HG03139 (cell line): ENCODE data around the gene UBE2D2.
"Not testable (repeated sequence)": the region's sequence is repeated elsewhere in the genome, so short reads cannot be mapped to it uniquely, and the experiment has no call there.

Experiments
- ATAC-seq: cut with Tn5 transposase; IDR thresholded peaks from one replicate; pipeline ENCODE4 v1.9.1; 2021; ENCODE audit not compliant: unreplicated experiment

The UBE2D2 gene

DNA sequence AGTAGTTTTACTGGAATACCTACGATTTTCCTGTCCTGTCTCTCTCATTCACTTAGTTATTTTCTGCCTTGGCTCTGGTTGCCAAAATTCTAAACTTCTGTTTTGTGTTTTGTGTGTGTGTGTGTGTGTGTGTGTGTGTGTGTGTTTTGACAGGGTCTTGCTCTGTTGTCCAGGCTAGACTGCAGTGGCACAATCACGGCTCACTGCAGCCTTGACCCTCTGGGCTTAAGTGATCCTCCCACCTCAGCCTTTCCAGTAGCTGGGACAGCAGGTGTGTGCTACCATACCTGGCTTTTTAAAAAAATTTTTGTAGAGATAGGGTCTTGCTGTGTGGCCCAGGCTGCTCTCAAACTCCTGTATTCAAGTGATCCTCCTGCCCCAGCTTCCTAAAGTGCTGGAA is 17.2 kb downstream of the UBE2D2 start:
- no peak for ATAC-seq

DNA sequence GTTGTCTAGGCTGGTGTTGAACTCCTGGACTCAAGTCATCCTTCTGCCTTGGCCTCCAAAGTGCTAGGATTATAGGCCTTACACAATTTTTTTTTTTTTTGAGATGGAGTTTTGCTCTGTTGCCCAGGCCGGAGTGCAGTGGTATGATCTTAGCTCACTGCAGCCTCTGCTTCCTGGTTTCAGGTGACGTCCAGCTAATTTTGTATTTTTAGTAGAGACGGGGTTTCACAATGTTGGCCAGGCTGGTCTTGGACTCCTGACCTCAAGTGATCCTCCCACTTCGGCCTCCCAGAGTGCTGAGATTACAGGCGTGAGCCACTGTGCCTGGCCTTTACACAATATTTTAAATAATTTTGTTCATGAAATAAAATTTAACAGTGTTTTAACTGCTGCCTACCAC is 21.0 kb downstream of the UBE2D2 start:
- ATAC-seq, result not testable (repeated sequence)

DNA sequence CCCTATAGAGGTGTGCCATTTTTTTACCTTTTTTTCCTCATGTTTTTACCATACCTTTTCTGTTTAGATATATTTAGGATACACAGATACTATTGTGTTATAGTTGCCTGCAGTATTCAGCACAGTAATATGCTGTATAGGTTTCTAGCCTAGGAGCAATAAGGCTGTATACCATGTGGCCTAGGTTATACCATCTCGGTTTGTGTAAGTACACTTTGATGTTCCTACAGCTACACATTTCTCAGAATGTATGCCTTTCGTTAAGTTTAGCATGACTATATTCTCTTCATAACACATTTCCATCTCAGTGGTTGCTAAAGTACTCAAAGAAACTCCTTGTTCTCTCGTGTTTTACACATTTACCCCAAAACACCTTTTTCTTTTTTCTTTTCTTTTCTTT is 23.0 kb downstream of the UBE2D2 start:
- no peak for ATAC-seq

DNA sequence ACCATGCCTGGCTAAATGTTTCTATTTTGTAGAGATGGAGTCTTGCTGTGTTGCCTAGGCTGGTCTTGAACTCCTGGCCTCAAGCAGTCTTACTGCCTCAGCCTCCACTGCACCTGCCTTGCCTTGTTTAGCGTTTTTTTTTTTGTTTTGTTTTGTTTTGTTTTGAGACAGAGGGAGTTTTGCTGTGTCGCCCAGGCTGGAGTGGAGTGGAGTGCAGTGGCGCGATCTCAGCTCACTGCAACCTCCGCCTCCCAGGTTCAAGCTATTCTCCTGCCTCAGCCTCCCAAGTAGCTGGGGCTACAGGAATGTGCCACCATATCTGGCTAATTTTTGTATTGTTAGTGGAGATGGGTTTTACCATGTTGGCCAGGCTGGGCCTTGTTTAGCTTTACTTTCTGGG is 27.0 kb downstream of the UBE2D2 start:
- not testable (repeated sequence) for ATAC-seq

DNA sequence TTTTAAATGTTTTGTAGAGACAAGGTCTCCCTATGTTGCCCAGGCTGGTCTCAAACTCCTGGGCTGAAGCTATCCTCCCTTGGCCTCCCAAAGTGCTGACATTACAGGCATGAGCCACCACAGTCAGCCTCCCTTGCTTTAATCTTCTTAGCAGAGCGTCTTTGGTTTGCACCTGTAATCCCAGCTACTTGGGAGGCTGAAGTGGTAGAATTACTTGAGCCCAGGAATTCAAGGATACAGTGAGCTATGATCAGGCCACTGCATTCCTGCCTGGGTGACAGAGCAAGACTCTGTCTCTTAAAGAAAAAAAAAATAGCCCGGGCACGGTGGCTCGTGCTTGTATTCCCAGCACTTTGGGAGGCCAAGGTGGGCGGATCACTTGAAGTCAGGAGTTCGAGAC is 27.8 kb downstream of the UBE2D2 start:
- no peak for ATAC-seq

DNA sequence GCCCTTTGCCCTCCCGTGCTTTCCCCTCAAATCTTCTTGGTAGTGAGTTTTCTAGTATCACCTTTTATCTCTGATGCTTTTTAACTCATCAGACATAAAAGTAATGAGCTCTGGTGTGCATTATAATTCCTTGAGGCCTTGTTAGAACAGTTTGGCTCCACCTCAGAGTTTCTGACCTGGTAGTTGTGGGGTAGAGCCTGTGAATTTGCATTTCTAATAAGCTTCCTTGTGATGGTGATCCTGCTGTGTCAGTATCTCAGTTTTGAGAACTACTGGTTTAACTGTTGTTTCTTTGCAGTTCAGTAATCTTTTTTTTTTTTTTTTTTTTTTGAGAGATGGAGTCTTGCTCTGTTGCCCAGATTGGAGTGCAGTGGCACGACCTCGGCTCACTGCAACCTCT is 31.1 kb downstream of the UBE2D2 start:
- ATAC-seq, result no peak

DNA sequence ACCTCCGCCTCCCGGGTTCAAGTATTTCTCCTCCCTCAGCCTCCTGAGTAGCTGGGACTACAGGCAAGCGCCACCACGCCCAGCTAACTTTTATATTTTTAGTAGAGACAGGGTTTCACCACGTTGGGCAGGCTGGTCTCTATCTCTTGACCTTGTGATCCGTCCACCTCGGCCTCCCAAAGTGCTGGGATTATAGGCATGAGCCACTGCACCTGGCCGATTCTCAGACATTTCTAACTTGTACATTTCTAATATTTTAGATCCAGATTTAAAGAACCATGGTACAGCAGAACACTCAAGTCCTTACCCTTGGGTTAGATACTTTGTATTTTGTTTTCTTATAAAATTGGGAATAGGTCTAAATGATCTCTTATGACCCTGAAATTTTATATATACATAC is 31.9 kb downstream of the UBE2D2 start:
- ATAC-seq, result not testable (repeated sequence)

DNA sequence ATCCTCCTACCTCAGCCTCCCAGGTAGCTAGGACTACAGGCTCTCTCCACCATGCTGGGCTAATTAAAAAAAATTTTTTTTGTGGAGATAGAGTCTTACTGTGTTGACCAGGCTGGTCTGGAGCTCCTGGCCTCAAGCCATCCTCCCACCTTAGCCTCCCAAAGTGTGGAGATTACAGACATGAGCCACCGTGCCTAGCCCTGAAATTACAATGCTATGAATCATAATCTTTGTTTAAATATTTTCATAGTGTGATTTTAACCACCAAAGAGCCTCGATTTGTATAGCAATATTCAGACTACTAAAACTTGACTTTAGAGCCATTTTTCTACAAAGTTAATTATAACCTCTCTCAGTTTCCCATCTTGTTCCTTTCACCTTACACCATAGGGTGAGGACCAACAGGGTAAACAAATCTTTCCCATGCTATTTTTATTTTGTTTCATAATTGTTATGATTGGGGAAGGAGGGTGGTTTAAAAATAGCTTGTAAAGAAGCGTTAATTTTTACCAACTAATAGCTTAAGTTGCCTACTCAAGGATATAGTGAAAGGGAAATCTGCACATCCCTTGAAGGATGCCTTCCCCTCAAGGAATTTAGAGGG is 32.7 kb downstream of the UBE2D2 start:
- ATAC-seq, result no peak

DNA sequence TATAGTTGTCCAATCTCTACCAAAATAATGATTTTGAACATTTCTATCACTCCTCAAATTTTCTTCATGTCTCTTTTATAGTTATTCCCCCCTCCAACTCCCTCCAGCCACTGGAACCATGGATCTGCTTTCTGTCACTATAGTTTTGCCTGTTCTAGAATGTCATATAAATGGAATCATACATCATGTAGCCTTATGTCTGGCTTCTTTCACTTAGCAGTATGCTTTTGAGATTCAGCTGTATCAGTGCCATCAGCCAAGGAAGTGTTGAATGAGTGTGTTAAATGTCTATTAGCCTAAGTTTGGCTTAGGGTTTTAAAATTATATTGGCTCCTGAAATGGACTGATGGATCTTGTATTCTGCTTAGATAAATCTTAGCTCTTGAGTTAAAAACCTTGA is 36.0 kb downstream of the UBE2D2 start:
- no peak for ATAC-seq

DNA sequence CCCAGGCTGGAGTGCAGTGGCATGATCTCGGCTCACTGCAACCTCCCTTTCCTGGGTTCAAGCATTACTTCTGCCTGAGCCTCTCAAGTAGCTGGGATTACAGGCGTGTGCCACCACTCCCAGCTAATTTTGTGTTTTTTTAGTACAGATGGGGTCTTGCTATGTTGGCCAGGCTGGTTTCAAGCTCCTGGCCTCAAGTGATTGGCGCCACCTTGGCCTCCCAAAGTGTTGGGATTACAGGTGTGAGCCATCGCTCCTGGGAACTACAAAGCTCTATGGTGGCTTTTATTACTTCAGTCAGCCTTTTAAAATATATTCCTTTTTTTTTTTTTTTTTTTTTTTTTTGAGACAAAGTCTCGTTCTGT is 37.4 kb downstream of the UBE2D2 start:
- not testable (repeated sequence) for ATAC-seq

DNA sequence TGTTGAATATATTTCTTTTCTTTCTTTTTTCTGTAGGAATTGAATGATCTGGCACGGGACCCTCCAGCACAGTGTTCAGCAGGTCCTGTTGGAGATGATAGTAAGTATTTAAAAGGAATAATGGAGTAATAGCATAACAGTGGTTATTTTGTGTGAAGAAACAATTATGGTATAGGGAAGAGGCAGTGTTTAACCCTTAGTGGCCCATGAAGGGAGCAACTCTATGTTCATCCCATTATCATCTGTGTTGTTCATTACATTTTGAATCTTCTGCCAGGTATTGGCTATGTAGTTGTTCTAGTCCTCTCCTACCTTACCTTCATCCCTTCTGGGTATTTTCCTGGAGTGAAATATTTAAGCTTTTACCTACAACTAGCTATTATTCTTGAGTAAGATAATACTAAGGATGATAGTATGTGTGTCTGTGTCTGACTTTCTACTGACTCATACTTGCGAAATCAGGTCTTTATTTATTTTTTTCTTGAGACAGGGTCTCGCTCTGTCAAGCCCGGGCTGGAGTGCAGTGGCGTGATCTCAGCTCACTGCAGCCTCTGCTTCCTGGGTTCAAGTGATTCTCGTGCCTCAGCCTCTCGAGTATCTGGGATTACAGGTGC is 39.3 kb downstream of the UBE2D2 start:
- ATAC-seq, result no peak

DNA sequence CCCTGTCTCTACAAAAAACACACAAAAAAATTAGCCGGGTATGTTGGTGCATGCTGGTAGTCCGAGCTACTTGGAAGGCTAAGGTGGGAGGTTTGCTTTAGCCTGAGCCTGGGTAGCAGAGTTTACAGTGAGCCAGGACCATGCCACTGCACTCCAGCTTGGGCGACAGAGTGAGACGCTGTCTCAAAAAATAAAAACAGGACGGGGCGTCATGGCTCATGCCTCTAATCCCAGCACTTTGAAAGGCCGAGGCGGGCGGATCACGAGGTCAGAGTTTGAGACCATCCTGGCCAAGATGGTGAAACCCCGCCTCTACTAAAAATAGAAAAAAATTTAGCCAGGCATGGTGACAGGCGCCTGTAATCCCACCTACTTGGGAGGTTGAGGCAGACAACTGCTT is 40.3 kb downstream of the UBE2D2 start:
- no peak for ATAC-seq

DNA sequence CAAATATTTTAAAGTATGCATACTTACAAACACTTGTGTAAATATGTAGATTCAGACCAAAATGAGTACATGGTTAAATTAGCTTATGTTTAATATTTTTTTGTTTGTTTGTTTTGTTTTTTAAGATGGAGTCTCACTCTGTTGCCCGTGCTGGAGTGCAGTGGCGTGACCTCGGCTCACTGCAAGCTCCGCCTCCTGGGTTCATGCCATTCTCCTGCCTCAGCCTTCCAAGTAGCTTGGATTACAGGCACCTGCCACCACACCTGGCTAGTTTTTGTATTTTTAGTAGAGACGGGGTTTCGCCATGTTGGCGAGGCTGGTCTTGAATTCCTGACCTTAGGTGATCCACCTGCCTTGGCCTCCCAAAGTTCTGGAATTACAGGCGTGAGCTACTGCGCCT is 40.8 kb downstream of the UBE2D2 start:
- not testable (repeated sequence) for ATAC-seq

DNA sequence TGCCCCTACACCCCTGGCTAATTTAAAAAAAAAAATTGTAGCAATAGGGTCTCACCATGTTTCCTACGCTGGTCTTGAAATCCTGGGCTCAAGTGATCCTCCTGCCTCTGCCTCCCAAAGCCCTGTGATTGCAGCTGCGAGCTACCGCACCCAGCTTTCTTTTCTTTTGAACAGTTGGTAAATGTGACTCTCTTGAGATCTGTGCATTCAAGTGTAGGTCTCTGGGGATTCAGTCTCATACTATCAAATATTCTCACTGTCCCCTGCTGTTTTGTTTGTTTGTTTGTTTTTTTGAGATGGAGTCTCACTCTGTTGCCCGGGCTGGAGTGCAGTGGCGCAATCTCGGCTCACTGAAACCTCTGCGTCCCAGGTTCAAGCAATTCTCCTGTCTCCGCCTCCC is 44.7 kb downstream of the UBE2D2 start:
- no peak for ATAC-seq

DNA sequence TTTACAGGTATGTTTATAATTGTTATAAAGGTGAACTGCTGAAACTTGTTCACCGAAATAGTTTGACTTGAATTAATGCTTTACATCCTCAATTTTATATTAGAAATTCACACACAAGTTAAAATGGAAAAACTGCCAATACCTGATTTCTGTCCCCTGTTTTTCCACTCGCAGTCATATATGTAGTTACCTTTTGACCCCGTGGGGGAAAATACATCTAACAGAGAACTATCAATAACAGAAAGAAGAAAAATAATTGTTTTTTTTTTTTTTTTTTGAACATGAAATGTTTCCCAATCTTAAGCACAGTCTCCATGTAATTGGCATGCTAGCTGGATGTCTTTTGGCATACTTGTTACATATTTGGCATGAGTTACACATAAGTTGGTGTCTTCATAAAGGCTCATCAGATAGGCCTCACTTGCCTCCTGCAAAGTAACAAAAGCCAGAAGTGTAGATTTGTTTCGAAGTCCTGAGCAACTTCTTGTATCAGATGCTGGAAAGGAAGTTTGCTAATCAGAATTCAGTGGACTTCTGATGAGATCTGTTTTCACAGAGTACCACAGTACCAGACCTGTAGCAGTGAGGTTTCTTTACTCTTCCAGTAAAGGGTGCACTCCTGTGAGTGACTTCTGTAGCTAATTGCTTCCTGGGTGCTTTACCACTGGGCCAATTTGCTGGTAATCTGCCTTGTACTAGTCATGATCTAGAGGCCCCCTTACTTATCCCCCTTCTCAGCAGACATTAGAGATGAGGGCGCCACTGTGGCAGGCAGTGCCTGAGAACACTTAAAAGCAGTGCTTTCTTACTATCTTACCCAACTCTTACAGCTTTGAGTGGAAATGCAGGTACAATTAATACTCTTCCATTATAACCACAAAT is 50.8 kb downstream of the UBE2D2 start:
- ATAC-seq, result no peak

DNA sequence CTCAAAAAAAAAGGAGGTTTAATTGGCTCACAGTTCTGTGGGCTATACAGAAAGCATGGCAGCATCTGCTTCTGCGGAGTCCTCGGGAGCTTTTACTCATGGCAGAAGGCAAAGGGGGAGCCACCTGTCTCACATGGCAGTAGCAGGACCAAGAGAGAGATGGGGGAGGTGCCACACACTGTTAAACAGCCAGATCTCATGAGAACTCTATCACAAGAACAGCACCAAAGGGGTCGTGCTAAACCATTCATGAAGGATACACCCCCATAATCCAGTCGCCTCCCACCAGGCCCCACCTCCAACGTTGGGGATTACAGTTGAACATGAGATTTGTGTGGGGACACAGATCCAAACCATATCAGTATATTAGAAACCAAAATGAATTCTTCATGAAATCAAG is 58.7 kb downstream of the UBE2D2 start:
- ATAC-seq, result no peak

DNA sequence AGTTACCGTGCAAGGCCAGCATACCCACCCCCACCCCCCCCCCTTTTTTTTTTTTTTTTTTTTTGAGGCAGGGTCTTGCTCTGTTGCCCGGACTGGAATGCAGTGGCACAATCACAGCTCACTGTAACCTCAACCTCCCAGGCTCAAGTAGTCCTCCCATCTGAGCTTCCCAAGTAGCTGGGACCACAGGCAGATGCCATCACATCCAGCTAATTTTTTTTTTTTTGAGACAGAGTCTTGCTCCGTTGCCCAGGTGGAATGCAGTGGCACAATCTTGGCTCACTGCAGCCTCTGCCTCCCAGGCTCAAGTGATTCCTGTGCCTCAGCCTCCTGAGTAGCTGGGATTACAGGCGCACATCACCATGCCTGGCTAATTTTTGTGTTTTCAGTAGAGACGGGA is 64.3 kb downstream of the UBE2D2 start:
- ATAC-seq, result not testable (repeated sequence)

DNA sequence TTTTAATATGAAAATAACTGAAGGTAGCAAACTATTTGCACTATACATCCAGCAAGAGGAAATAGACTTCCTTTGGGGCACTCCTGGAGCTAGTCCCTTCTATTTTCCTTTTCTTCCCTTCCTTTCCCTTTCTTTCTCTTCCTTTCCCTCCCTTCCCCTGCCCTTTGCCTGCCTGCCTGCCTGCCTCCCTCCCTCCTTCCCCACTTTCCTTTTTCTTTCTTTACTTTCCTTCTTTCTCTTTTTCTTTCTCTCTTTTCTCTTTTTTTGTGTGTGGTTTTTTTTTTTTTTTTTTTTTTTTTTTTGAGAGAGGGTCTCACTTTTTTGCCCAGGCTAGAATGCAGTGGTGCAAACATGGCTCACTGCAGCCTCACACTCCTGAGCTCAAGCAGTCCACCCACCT is 69.7 kb downstream of the UBE2D2 start:
- no peak for ATAC-seq

DNA sequence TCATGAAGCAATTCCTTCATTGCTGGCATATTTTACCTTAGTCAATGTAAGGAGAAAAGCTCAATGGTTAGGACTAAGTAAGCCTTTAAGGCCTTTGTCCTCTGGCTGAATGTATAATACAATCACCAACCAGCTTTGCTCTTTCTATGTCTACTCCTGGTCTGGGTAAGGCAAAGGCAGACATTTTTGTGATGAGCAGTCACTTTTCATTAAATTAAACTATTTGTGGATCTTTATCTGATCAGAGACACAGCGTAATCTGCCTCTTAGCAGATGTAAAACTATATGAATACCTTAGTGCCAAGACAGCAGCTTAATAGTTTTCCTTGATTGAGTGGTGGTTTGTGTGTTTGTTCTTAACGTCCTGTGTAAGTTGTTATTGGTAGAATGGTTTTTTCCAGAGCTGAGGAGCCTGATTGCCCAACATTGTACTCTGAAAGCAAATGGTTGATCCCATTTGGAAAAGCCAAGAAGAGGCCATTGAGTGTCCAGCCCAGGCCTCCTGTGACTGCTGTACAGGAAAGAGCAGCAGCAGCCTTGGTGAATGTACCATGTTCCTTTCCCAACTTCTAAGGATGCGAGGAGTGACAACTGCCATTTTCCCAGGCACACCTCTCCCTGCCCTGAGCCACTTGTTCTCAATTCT is 70.5 kb downstream of the UBE2D2 start:
- ATAC-seq, result no peak

DNA sequence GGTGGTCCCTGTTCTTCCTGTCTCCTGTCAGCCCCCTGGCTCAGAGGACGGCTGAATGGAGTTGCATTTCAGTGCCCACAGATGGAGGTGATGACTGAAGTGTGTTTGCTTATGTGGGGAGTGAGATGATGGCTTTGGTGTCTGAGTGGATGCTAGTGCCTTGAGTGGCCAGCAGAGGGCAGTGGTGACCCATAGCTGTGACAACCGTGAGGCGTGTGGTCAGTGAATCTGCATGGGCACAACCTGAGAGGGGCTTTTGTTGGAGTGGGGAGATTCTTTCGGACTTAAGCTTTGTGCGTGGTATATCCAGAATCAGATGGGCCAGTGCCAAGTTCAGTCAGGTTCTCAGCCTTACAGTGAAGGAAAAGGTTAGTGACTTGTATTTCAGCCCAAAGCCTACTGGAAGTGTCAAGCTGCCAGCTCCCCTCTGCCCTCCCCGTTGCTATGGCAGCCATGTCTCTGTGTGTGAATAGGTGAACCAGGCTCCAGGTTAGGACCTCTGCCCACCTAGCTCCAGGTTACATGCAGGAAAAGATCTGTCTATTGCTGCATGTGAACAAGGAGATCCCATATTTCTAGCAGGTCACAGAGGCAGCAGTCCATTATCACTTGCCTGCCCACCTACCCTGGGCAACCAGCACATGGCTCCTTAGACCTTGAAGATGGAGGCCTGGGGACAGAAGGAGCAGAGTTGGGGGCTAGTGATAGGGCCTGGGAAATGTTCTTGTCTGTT is 72.3 kb downstream of the UBE2D2 start:
- ATAC-seq, result no peak

DNA sequence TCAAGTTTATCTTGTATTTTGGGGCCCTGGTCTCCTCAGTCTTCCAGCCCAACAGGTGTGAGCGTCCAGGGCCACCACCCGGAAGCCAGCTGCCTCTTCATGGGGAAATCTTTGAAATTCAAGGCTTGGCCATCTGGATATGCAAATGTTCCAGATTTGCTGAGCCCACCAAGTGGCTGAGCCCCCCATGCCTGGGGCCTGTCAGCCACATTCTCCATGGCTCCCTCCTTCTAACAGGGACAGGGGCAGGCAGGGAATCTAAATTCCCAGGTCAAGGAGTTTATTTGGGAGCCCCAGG is 72.8 kb downstream of the UBE2D2 start:
- no peak for ATAC-seq
